C4-2B (cell line): ENCODE data around the gene CYP4F12.

ENCODE experiments used
- ZFX ChIP-seq: fragments of 450-650 bp; IDR thresholded peaks from 2 replicates; pipeline ENCODE4 v1.6.1; 2017
- TF ChIP-seq, protein P1 (sequence below): fragments of 450-650 bp; conservative IDR thresholded peaks from 2 replicates; pipeline ENCODE4 v1.5.1; 2017; ENCODE audit warnings: mild to moderate bottlenecking

DNA sequence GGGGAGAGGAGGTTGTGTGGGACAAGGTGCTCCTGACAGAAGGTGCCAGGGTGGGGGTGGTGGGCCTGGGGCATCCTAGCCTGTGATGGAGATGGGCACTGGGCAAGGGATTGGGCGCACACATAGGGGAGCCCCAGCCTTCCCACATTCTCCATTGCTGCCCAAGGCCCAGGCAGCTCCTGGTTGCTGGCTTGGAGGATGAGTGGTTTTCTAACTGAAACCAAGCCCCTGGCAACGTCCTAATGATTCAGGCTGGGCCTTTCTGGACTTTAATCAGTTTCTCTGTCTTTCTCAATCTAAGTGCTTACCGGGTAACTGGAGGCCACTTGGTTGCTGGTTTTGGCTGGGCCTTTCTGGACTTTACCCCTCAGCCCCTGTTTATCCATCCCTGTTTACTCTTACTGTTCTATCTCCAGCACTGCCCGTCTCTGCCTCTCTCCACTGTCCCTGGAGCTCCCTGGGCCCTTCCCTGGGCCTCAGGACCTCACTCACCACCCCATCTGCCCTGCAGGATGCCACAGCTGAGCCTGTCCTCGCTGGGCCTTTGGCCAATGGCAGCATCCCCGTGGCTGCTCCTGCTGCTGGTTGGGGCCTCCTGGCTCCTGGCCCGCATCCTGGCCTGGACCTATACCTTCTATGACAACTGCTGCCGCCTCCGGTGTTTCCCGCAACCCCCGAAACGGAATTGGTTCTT, 31.8 kb upstream of the CYP4F12 start:
- TF ChIP-seq, protein P1, sequence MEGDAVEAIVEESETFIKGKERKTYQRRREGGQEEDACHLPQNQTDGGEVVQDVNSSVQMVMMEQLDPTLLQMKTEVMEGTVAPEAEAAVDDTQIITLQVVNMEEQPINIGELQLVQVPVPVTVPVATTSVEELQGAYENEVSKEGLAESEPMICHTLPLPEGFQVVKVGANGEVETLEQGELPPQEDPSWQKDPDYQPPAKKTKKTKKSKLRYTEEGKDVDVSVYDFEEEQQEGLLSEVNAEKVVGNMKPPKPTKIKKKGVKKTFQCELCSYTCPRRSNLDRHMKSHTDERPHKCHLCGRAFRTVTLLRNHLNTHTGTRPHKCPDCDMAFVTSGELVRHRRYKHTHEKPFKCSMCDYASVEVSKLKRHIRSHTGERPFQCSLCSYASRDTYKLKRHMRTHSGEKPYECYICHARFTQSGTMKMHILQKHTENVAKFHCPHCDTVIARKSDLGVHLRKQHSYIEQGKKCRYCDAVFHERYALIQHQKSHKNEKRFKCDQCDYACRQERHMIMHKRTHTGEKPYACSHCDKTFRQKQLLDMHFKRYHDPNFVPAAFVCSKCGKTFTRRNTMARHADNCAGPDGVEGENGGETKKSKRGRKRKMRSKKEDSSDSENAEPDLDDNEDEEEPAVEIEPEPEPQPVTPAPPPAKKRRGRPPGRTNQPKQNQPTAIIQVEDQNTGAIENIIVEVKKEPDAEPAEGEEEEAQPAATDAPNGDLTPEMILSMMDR, result no peak
- no peak for TF ChIP-seq ZFX
